GM18505 (cell line): ENCODE data around the gene SANBR.
"Not testable (repeated sequence)": the region's sequence is repeated elsewhere in the genome, so short reads cannot be mapped to it uniquely, and the experiment has no call there.

ENCODE experiments used
- ATAC-seq: cut with Tn5 transposase; IDR thresholded peaks from one replicate; pipeline ENCODE4 v1.9.1; 2021; ENCODE audit not compliant: unreplicated experiment
- POLR2A ChIP-seq: IDR thresholded peaks from 4 replicates; pipeline ENCODE4 v1.6.1; 2011; ENCODE audit warnings: borderline replicate concordance; ENCODE audit not compliant: insufficient read depth, insufficient read length; ENCODE audit errors: extremely low read depth

The SANBR gene

DNA sequence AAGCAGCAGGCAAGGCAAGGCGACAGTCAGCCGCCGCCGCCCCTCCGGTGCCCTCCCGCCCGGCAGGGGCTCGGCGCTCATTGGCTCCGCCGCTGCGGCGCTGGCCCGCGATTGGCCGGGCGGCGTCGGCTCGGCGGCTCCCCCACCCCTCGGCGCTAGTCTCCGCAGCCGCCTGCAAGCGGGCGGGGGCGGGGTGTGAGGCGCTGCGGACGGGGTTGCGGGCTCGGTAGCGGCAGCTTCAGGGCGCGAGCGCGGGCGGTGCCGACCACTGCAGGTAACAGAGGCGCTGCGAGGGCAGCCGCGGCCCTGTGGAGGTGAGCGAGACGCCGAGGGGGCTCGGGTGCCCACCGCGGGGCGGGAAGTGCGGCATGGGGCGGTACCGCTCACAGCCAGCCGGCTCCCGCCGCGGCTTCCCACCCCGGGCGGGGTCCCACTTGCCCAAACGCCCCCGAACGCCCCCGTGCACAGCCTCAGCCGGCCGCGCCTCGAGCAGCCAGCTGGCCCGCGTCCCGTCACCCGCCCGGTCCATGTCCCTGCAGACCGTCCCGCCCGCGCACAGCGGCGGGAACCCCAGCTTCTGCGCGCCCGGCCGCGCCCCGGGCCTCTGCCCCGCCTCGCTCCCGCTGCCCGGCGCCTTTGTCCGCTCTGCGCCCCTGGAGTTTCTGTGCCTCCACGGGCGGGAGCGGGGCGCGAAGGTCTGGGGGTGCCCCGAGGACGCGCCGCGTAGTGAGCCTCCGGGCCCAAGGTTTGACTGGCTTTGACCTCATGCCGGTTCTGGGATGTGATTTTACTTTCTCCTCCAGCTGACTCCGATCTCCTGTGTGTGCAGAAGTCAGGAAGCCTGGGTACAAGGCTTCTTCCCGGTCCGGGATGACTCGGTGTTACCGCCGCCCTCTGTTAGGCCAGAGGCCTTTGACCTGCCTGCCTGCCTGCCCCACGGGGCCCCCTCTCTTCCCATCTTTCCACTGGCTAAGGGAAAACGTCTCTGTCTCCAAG is at the start of gene SANBR:
TSS of gene SANBR (plus strand) at position 158 of the 996 bp plus-strand sequence. CDS start 4,480 bp downstream, outside the sequence.
- ATAC-seq = peak; percentile 93
- TF ChIP-seq POLR2A = no peak

DNA sequence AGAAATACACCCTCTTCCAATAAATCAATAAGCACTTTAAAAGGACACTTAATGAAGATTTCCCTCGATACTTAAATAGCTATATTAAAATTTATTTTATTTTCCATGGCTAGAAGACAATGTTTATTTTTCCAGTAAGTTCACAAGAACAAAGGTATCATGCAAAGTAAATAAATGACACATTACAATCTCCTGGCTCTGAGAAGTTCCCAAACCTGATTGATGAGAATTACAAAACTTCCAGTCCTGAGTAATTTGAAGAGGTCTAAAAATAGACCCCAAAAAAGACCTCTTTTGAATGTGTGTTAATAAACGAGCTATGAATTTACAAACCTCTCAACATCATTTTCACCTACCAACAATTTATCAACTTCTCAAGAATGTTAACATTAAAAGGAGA is 49.7 kb upstream of the SANBR start:
- no peak for ATAC-seq

DNA sequence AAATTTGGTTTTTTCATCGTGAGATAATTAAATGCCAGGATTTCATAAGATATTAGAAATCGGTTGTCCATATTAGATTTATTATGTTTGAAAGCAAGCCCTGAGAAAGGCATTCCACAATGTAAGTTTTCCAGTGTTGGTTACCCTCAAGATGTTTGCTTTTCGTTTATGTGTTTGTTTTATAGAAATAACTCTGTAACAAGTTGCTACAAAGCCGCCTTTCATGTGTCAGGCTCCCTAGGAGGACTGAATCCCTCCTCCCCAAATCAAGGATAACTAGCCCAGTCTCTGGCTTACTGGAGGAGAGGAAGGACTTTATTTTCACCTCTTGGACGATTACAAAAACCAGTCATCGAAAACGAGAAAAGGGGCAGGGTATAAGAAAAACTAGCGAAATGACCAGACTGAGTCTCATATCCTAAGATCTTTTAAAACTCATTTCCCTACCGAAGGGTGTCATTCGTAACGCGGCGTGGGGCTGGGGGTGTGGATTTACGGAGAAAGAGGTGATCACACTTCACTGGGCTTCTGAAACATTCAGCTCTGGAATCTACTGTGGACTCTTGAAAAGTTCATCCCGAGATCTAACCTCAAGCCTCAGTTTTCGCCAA is 49.2 kb upstream of the SANBR start:
- peak; percentile 15 for ATAC-seq
- no peak for TF ChIP-seq POLR2A

More for the DNA sequence above, 49.7 kb upstream of the SANBR start:
- no peak for TF ChIP-seq POLR2A

DNA sequence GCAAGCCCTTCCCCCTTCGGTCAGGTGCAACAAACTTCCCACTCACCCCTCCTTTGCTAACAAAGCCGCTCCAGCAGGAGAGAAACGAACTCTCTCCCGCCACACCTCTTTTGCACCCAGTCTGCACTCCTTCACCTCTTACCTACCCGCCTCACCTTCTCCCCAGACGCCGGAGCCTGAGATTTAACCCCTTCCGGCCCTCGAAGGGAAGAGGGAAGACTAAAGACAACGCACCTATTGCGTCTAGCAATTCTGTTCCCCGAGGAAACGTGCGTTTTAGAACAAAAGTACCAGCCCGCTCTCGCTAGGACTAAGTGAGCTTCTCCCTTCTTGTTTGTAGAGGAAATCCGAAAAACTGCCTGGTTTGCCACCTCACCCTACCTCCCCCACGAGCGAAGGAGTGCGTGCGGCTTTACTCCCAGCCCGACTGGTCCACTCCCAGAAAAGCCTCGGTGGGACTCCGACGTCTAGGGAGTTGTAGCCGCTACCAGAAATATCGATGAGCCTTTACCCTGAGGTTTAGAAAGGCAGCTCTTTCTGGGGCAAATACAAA is 48.6 kb upstream of the SANBR start:
- peak; percentile 61 for ATAC-seq
- peak; percentile 51 for TF ChIP-seq POLR2A

DNA sequence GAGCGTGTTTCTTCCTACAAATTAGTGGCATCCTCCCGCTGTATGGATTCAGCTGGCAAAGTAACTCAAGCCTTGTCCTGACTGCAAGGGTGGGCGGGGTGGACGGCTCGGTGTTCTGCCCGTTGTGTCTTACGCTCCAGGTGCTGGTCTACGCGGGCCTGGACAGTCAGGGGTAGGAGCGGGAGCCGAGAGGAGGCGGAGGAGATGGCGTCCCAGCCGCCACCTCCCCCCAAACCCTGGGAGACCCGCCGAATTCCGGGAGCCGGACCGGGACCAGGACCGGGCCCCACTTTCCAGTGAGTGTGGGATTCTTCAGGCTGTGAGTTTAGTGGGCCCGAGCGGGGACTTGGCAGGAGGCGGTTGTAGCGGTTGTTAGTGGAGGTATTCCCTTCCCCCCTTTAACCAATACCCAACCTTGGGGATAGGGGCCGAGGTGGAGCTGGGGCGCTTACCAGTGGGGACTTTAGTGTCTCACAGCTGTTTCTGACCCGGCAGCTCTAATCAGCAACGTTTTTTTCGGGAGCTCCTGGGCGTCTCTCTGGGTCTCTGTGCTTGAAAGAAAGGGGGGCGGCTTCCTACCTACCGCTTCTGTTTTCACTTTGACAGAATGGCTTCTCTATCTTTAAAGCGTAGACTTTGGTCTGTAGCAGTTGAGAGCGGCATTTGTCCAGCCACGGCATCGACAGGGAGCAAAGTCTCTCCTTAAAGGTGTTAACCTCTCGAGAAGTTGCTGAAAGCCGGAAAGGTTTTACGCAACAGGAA is 47.9 kb upstream of the SANBR start, which contains the start of the genes PEX13 and PUS10:
TSS of gene PEX13 (plus strand) at position 165 of the 762 bp plus-strand sequence. CDS start at position 205, 40 bp downstream.
TSS of gene PUS10 (minus strand) at position 700 of the 762 bp plus-strand sequence. CDS start 6,365 bp downstream, outside the sequence.
- ATAC-seq = peak; percentile 75
- TF ChIP-seq POLR2A = peak; percentile 69

DNA sequence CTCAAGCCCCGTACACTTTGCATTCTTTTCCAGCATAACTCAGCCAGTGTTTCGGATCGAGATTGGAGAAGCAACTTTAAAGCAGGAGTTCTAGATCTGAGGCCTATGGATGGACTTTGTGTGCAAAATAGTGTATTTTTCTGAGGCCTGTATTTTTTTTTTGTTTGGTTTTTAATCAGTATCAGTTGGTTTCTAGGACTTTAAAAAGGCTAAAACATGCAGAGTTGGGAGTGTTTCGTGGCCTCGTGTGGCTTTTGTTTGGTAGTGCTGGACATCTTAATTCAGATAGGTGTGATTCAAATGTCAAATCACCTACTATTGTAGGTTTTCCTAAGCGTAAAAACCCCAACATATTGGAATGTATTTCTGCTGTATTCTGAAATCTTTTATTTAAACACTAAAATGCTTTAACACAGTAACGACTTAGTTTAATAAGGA is 47.3 kb upstream of the SANBR start:
- TF ChIP-seq POLR2A = no peak
- no peak for ATAC-seq

DNA sequence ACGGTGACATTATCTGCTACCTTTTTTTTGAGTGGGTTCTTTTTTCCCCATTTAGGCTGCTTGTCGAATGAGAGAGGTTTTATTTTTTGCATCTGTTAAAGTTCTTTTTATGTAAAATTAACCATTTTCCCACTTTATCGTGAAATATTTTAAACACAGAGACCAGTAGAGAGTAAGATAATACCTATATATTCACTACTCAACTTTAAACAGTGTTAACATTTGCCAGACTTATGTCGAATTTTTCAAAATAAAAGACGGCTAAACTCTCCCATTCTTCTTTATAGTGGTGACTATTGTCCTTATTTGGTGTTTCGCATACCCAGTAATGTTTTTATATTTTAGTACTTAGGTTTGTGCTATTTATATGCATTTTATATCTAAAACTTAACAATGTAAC is 46.9 kb upstream of the SANBR start:
- TF ChIP-seq POLR2A = no peak
- no peak for ATAC-seq

DNA sequence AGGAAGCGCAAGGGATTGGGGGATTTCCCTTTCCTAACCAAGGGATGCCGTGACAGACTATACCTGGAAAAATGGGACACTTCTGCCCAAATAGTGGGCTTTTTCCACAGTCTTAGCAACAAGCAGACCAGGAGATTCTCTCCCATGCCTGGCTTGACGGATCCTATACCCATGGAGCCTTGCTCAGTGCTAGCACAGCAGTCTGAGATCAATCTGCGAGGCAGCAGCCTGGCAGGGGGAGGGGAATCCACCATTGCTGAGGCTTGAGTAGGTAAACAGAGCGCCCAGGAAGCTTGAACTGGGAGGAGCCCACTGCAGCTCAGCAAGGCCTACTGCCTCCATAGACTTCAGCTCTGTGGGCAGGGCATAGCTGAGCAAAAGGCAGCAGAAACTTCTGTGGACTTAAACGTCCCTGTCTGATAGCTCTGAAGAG is 44.4 kb upstream of the SANBR start:
- ATAC-seq = no peak

DNA sequence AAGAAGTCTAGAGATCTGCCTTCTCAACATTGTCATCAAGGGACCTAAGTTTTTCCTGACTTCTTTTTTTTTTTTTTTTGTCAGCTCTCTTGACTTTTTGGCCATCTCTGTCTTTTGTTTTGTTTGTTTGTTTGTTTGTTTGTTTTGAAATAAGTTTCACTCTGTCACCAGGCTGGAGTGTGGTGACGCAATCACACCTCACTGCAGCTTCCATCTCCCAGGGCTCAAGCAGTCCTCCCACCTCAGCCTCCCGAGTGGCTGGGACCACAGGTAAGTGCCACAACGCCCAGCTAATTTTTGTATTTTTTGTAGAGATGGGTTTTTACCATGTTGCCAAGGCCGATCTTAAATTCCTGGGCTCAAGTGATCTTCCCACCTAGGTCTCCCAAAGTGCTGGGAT is 42.0 kb upstream of the SANBR start:
- TF ChIP-seq POLR2A = no peak
- no peak for ATAC-seq

More for the DNA sequence above, 44.4 kb upstream of the SANBR start:
- no peak for TF ChIP-seq POLR2A

DNA sequence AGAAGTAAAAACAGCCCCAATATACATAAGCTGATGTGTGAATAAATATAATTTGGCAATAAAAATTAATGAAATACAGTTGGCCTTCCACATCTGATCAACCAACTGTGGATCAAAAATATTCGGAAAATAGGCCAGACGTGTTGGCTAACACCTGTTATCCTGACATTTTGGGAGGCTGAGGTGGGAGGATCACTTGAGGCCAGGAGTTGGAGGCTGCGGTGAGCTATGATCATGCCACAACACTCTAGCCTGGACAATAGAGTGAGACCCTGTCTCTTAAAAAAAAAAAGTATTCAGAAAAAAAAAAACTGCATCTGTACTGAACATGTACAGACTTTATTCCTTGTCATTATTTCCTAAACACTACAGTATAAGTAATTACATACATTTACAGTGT is 36.1 kb upstream of the SANBR start:
- TF ChIP-seq POLR2A = no peak
- no peak for ATAC-seq

DNA sequence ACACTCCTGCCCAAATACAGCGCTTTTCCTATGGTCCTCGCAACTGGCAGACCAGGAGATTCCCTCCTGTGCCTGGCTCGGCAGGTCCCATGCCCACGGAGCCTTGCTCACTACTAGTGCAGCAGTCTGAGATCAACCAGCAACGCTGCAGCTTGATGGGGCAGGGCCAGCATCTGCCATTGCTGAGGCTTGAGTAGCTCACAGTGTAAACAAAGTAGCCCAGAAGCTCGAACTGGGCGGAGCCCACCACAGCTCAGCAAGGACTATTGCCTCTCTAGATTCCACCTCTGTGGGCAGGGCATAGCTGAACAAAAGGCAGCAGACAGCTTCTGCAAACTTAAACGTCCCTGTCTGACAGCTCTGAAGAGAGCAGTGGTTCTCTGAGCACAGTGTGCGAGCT is 31.1 kb upstream of the SANBR start:
- ATAC-seq = not testable (repeated sequence)

DNA sequence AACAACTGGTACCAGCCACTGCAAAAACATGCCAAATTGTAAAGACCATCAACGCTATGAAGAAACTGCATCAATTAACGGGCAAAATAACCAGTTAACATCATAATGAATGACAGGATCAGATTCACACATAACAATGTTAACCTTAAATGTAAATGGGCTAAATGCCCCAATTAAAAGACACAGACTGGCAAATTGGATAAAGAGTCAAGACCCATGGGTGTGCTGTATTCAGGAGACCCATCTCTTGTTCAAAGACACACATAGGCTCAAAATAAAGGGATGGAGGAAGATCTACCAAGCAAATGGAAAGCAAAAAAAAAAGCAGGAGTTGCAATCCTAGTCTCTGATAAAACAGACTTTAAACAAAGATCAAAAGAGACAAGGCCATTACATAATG is 29.0 kb upstream of the SANBR start:
- ATAC-seq = not testable (repeated sequence)

DNA sequence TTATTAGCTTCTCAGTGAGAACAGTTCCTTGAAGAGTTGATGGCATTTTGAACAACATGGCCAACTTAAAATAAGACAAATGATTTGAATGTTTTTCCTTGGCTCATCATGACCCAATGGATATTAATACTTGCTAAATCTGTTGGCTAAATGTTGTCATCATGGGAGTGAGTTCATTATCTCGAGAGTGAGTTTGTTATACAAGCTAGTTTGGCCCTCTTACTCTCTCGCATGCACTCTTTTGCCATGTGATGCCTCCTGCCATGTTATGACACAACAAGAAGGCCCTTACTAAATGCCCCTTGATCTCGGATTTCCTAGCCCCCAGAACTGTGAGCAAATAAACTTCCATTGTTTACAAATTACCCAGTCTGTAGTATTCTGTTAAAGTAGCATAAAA is 22.9 kb upstream of the SANBR start:
- no peak for ATAC-seq
- no peak for TF ChIP-seq POLR2A
